ENCODE results near the gene GRID1. TPM values are rescaled to one million over a fixed set of nuclear protein-coding genes. Genes with fewer than 3 reads are reported as not detected.

The GRID1 gene
- total RNA-seq, 1 experiment from 2014 or later = not detected

GRCh38 chr10:85606401-85606800 is 760.2 kb downstream of the GRID1 start:
- DNase-seq = no peak

DNA sequence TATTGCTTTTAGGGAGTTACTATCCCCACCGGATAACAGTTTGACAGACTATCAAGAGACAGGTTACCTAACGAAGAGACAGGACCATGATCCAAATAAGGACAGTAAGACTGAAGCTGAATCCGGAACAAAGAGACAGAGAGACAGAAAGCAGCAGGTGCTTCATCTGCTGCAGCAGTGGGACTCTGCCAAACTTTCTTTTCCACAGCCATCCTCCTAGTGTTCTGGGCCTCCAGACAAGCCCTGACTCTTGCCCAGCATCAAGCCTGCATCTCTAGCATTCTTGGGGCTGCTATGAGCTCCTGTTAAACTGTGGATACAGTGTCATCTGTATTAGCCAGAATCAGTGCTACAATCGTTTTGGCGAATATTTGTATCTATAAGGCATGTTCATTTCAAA is 761.7 kb downstream of the GRID1 start:
- no peak overlapping the region for H3K9ac ChIP-seq (ENCODE audit: low read length)
- ATAC-seq = no peak
- H3K4me2 ChIP-seq (ENCODE audit: low read length) = no peak overlapping the region
- H3K4me1 ChIP-seq (ENCODE audit: insufficient read depth, low read length) = no peaks in the 10 kb centered on the region
- no peak overlapping the region for H3K27ac ChIP-seq (ENCODE audit: low read length)
- no peak for TF ChIP-seq EZH2 (IDR thresholded peaks at IDR 0.05; ENCODE audit: low read length, unreplicated experiment)
- TF ChIP-seq, protein P1, sequence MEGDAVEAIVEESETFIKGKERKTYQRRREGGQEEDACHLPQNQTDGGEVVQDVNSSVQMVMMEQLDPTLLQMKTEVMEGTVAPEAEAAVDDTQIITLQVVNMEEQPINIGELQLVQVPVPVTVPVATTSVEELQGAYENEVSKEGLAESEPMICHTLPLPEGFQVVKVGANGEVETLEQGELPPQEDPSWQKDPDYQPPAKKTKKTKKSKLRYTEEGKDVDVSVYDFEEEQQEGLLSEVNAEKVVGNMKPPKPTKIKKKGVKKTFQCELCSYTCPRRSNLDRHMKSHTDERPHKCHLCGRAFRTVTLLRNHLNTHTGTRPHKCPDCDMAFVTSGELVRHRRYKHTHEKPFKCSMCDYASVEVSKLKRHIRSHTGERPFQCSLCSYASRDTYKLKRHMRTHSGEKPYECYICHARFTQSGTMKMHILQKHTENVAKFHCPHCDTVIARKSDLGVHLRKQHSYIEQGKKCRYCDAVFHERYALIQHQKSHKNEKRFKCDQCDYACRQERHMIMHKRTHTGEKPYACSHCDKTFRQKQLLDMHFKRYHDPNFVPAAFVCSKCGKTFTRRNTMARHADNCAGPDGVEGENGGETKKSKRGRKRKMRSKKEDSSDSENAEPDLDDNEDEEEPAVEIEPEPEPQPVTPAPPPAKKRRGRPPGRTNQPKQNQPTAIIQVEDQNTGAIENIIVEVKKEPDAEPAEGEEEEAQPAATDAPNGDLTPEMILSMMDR (conservative IDR thresholded peaks at IDR 0.05; ENCODE audit: low read depth, low read length) = no peak
- no peak for TF ChIP-seq EZH2phosphoT487 (IDR thresholded peaks at IDR 0.05; ENCODE audit: borderline replicate concordance, low read length)
- ChIA-PET POLR2A (ENCODE audit: unreplicated experiment) (no interaction called here), CTCF (no interaction called here)
- no peaks in the 10 kb centered on the region for H3K27me3 ChIP-seq (ENCODE audit: low read length)
- no peak overlapping the region for H3K4me3 ChIP-seq (ENCODE audit: low read length)
- H3K36me3 ChIP-seq (ENCODE audit: low read depth, low read length) = no peaks in the 10 kb centered on the region
- no peaks in the 10 kb centered on the region for H3K9me3 ChIP-seq (ENCODE audit: low read length)
- H3K9me2 ChIP-seq (replicated peaks; ENCODE audit: low read length) = no peaks in the 10 kb centered on the region
- BruUV-seq (replicated peaks) = no TSS peak
- no peaks in the 10 kb centered on the region for H3K79me2 ChIP-seq (ENCODE audit: low read length)
- intact Hi-C loops (cut with micrococcal nuclease) = no loop called here
- H4K20me1 ChIP-seq (ENCODE audit: low read length) = no peaks in the 10 kb centered on the region
- no peak for DNase-seq
- H3F3A ChIP-seq (ENCODE audit: low read length, unreplicated experiment) = no peaks in the 10 kb centered on the region
- H2AFZ ChIP-seq (ENCODE audit: low read length) = no peak overlapping the region

More at GRCh38 chr10:85606401-85606800, 760.2 kb downstream of the GRID1 start:
- Histone ChIP-seq H3K9me2 (replicated peaks; ENCODE audit: low read length) (no peaks in the 10 kb centered on the region), H3K4me1 (ENCODE audit: insufficient read depth, low read length) (no peaks in the 10 kb centered on the region), H3K36me3 (ENCODE audit: low read depth, low read length) (no peaks in the 10 kb centered on the region), H2AFZ (ENCODE audit: low read length) (no peak overlapping the region), H3K79me2 (ENCODE audit: low read length) (no peaks in the 10 kb centered on the region), H3K27ac (ENCODE audit: low read length) (no peak overlapping the region), H4K20me1 (ENCODE audit: low read length) (no peaks in the 10 kb centered on the region), H3K9me3 (ENCODE audit: low read length) (no peaks in the 10 kb centered on the region), H3K4me2 (ENCODE audit: low read length) (no peak overlapping the region), H3K27me3 (ENCODE audit: low read length) (no peaks in the 10 kb centered on the region), H3F3A (ENCODE audit: low read length, unreplicated experiment) (no peaks in the 10 kb centered on the region), H3K4me3 (ENCODE audit: low read length) (no peak overlapping the region), H3K9ac (ENCODE audit: low read length) (no peak overlapping the region)
- POLR2A ChIA-PET (ENCODE audit: unreplicated experiment) = no interaction called here
- intact Hi-C loops (cut with micrococcal nuclease) = no loop called here
- CTCF ChIA-PET = no interaction called here
- no TSS peak for BruUV-seq (replicated peaks)
- ATAC-seq = no peak
- no peak for TF ChIP-seq EZH2phosphoT487 (IDR thresholded peaks at IDR 0.05; ENCODE audit: borderline replicate concordance, low read length)
- TF ChIP-seq, protein P1 (conservative IDR thresholded peaks at IDR 0.05; ENCODE audit: low read depth, low read length) = no peak
- TF ChIP-seq EZH2 (IDR thresholded peaks at IDR 0.05; ENCODE audit: low read length, unreplicated experiment) = no peak

DNA sequence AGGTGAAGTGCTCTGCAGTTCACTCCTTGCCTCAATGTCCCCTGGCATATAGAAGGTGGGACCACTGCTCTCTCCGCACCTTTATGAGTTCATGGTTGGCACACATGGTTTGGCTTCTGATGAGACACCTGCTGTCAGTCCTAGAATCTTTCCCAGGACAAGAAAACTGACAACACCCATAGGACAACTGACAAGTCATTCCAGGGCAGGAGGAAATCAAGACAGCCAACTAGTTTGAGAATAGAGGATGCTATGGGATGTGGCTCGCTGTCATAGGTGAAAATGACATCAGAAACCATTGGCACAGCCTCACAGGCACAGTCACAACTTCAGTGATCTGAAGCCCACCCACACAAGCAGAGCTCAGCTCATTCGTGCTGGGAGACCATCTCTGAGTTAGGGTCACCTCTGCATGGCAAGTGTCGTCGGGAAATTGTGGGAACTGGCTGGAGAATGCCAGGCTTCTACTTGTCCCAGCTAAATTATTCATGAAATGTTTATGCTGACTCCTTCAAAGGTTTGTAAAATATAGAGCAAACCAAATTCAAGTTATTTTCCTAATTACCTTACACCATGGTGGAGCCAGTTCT is 762.4 kb downstream of the GRID1 start:
- Histone ChIP-seq H3K79me2 (ENCODE audit: low read length) (no peaks in the 10 kb centered on the region), H3K27me3 (ENCODE audit: low read length) (no peaks in the 10 kb centered on the region), H3K9ac (ENCODE audit: low read length) (no peak overlapping the region), H3K9me3 (ENCODE audit: low read length) (no peaks in the 10 kb centered on the region), H3K4me1 (ENCODE audit: insufficient read depth, low read length) (no peaks in the 10 kb centered on the region), H3K36me3 (ENCODE audit: low read depth, low read length) (no peaks in the 10 kb centered on the region), H2AFZ (ENCODE audit: low read length) (no peak overlapping the region), H3K4me3 (ENCODE audit: low read length) (no peak overlapping the region), H3F3A (ENCODE audit: low read length, unreplicated experiment) (no peaks in the 10 kb centered on the region), H3K9me2 (replicated peaks; ENCODE audit: low read length) (no peaks in the 10 kb centered on the region), H3K4me2 (ENCODE audit: low read length) (no peak overlapping the region), H3K27ac (ENCODE audit: low read length) (no peak overlapping the region), H4K20me1 (ENCODE audit: low read length) (no peaks in the 10 kb centered on the region)
- no TSS peak for BruUV-seq (replicated peaks)
- ATAC-seq (no peak), DNase-seq (no peak)
- POLR2A ChIA-PET (ENCODE audit: unreplicated experiment) = no interaction called here
- TF ChIP-seq, protein P1 (conservative IDR thresholded peaks at IDR 0.05; ENCODE audit: low read depth, low read length) = no peak
- TF ChIP-seq EZH2 (IDR thresholded peaks at IDR 0.05; ENCODE audit: low read length, unreplicated experiment) = no peak
- TF ChIP-seq EZH2phosphoT487 (IDR thresholded peaks at IDR 0.05; ENCODE audit: borderline replicate concordance, low read length) = no peak
- CTCF ChIA-PET = no interaction called here
- intact Hi-C loops (cut with micrococcal nuclease) = no loop called here

Measured in PC-3 (cell line).